WERI-Rb-1 (cell line): ENCODE data around the gene OBSL1.

Source experiments
- DNase-seq: peaks from one replicate; pipeline ENCODE4 v3.0.0-alpha.2; 2020
- H3K27ac ChIP-seq: fragments of 250-450 bp; sonication (Bioruptor Pico); 2 replicates; pipeline ENCODE4 v1.5.1; 2020; ENCODE audit warnings: mild to moderate bottlenecking, moderate library complexity
- H3K27me3 ChIP-seq: fragments of 250-450 bp; sonication (Bioruptor Pico); 2 replicates; pipeline ENCODE4 v1.5.1; 2021; ENCODE audit warnings: mild to moderate bottlenecking, low read depth, moderate library complexity; ENCODE audit not compliant: insufficient read depth, severe bottlenecking
- H3K36me3 ChIP-seq: fragments of 250-450 bp; sonication (Bioruptor Pico); 2 replicates; pipeline ENCODE4 v1.5.1; 2020; ENCODE audit warnings: mild to moderate bottlenecking, moderate library complexity
- H3K4me3 ChIP-seq: 2 replicates; pipeline ENCODE4 v1.5.1; 2011; ENCODE audit warnings: low read depth, mild to moderate bottlenecking, control low read depth, low read length
- H3K9me3 ChIP-seq: fragments of 250-450 bp; sonication (Bioruptor Pico); 2 replicates; pipeline ENCODE4 v1.5.1; 2021; ENCODE audit warnings: mild to moderate bottlenecking, moderate library complexity; ENCODE audit not compliant: severe bottlenecking
- CTCF ChIP-seq: IDR thresholded peaks from 2 replicates; pipeline ENCODE4 v1.5.1; 2011; ENCODE audit warnings: low read depth, mild to moderate bottlenecking, control low read depth, inconsistent platforms, low read length

OBSL1 gene

GRCh38 chr2:219507581-219508443 is 63.5 kb downstream of the OBSL1 start:
- Histone ChIP-seq H3K9me3 (no peaks in the 10 kb centered on the region), H3K27me3 (no peaks in the 10 kb centered on the region), H3K4me3 (no peak overlapping the region)

GRCh38 chr2:219506802-219507526 is 64.4 kb downstream of the OBSL1 start:
- TF ChIP-seq CTCF: no peak
- no peak overlapping the region for H3K4me3 ChIP-seq

More at GRCh38 chr2:219507581-219508443, 63.5 kb downstream of the OBSL1 start:
- peaks cover 14% of the 10 kb centered on the region for H3K36me3 ChIP-seq
- no peak for DNase-seq
- H3K27ac ChIP-seq: peak overlapping the region; percentile 90
- no peak for TF ChIP-seq CTCF

GRCh38 chr2:219506153-219506801 is 65.1 kb downstream of the OBSL1 start:
- Histone ChIP-seq H3K27me3 (no peaks in the 10 kb centered on the region), H3K36me3 (peaks cover 14% of the 10 kb centered on the region), H3K4me3 (no peak overlapping the region), H3K9me3 (no peaks in the 10 kb centered on the region), H3K27ac (peak overlapping the region; percentile 90)
- DNase-seq: peak; percentile 38
- no peak for TF ChIP-seq CTCF

More at GRCh38 chr2:219506802-219507526, 64.4 kb downstream of the OBSL1 start:
- peak; percentile 85 for DNase-seq
- Histone ChIP-seq H3K27ac (peak overlapping the region; percentile 90), H3K9me3 (no peaks in the 10 kb centered on the region), H3K36me3 (peaks cover 14% of the 10 kb centered on the region), H3K27me3 (no peaks in the 10 kb centered on the region)

- H3K27ac ChIP-seq: no peak overlapping the region; the same call in 1 of the 2 replicates
- TF ChIP-seq CTCF: no peak
- DNase-seq: no peak
- no peaks in the 10 kb centered on the region for H3K9me3 ChIP-seq
- H3K4me3 ChIP-seq: no peak overlapping the region
- no peaks in the 10 kb centered on the region for H3K27me3 ChIP-seq
- peaks cover 14% of the 10 kb centered on the region for H3K36me3 ChIP-seq
Observed at GRCh38 chr2:219505585-219505984, 65.8 kb downstream of the OBSL1 start.

GRCh38 chr2:219502618-219503017 is 68.7 kb downstream of the OBSL1 start:
- H3K36me3 ChIP-seq: peaks cover 14% of the 10 kb centered on the region
- H3K27ac ChIP-seq: peak overlapping the region; percentile 30
- no peak for TF ChIP-seq CTCF
- H3K27me3 ChIP-seq: no peaks in the 10 kb centered on the region
- no peaks in the 10 kb centered on the region for H3K9me3 ChIP-seq
- DNase-seq: no peak
- no peak overlapping the region for H3K4me3 ChIP-seq
